Body of pancreas (tissue), 4 donors: ENCODE measurements around the gene KAT6B.

ENCODE experiments used
- CTCF ChIP-seq, 7 experiments: fragments of 450-650 bp in 4 of 7; fragments of 200-600 bp in 3 of 7; sonication (generic) in 3 of 7; IDR thresholded peaks; one replicate each; pipeline ENCODE4 v1.5.1; 2016 to 2019; ENCODE audit warnings: antibody characterized with exemption in 7 of 7
- POLR2A ChIP-seq, 3 donors: fragments of 450-650 bp; IDR thresholded peaks; one replicate each; pipeline ENCODE4 v1.6.1; 2016; ENCODE audit warnings: antibody characterized with exemption in 3 of 3, mild to moderate bottlenecking in 2 of 3

- TF ChIP-seq CTCF (IDR thresholded peaks at IDR 0.05) (no peak), POLR2A (IDR thresholded peaks at IDR 0.05) (no peak)
Measured at GRCh38 chr10:74963549-74963948, 137.1 kb downstream of the KAT6B start.
